GM18868 (cell line): ENCODE data around the gene LOC101059915.
A peak's percentile ranks its signal among the peaks of the same experiment; 100 is the strongest.
"Not testable (repeated sequence)": the region's sequence is repeated elsewhere in the genome, so short reads cannot be mapped to it uniquely, and the experiment has no call there.

Experiments
- ATAC-seq: cut with Tn5 transposase; IDR thresholded peaks from one replicate; pipeline ENCODE4 v1.9.1; 2021; ENCODE audit warnings: mild to moderate bottlenecking, moderate library complexity; ENCODE audit not compliant: unreplicated experiment

LOC101059915 gene

GRCh38 chrX:71671043-71671780 lies 3.9 kb downstream of the LOC101059915 start:
- no peak for ATAC-seq

DNA sequence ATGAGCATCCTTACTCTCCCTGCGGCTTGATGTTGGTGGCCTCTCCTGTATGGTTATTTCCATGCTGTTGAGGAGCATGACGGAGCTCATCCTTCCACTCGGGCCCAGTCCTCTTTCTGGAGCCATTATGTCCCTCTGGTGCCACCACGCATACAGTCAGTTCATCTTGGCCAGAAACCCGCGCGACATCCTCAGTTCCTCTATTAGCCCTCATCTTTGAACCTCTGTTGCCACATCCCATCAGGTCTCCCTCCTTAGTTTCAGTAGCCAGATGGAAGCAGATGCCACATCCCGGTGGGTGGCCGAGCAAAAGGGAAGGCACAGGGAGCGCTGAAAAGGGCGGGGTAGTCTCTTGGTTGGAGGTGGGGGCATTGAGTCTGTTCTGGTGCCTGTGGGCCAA lies 4.6 kb downstream of the LOC101059915 start:
- ATAC-seq, result no peak

DNA sequence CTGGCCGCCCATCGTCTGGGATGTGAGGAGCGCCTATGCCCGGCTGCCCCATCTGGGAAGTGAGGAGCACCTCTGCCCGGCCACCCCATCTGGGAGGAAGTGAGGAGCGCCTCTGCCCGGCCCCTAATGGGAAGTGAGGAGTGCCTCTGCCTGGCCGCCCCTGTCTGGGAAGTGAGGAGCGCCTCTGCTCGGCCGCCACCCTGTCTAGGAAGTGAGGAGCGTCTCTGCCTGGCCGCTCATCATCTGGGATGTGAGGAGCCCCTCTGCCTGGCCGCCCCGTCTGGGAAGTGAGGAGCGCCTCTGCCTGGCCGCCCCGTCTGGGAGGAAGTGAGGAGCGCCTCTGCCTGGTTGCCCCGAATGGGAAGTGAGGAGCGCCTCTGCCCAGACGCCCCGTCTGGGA lies 8.3 kb downstream of the LOC101059915 start:
- not testable (repeated sequence) for ATAC-seq

DNA sequence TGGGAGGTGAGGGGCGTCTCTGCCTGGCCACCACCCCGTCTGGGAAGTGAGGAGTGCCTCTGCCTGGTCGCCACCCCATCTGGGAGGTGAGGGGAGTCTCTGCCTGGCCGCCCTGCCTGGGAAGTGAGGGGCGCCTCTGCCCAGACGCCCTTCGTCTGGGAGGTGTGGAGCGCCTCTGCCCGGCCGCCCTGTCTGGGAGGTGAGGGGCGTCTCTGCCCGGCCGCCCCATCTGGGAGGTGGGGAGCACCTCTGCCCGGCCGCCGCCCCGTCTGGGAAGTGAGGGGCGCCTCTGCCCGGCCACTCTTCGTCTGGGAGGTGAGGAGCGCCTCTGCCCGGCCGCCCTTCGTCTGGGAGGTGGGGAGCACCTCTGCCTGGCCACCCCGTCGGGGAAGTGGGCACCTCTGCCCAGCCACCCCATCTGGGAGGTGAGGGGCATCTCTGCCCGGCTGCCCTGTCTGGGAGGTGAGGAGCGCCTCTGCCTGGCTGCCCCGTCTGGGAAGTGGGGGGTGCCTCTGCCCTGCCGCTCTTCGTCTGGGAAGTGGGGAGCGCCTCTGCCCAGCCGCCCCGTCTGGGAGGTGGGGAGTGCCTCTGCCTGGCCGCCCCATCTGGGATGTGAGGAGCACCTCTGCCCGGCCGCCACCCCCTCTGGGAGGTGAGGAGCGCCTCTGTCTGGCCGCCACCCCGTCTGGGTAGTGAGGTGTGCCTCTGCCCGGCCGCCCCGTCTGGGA lies 8.9 kb downstream of the LOC101059915 start:
- not testable (repeated sequence) for ATAC-seq

DNA sequence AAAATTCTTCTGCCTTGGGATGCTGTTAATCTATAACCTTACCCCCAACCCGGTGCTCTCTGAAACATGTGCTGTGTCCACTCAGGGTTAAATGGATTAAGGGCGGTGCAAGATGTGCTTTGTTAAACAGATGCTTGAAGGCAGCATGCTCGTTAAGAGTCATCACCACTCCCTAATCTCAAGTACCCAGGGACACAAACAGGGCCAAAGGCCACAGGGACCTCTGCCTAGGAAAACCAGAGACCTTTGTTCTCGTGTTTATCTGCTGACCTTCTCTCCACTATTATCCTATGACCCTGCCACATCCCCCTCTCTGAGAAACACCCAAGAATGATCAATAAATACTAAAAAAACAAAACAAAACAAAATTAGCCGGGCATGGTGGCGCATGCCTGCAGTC lies 9.8 kb downstream of the LOC101059915 start:
- not testable (repeated sequence) for ATAC-seq

- no peak for ATAC-seq
These were observed 12.3 kb downstream of the LOC101059915 start for GRCh38 chrX:71679575-71680207.

DNA sequence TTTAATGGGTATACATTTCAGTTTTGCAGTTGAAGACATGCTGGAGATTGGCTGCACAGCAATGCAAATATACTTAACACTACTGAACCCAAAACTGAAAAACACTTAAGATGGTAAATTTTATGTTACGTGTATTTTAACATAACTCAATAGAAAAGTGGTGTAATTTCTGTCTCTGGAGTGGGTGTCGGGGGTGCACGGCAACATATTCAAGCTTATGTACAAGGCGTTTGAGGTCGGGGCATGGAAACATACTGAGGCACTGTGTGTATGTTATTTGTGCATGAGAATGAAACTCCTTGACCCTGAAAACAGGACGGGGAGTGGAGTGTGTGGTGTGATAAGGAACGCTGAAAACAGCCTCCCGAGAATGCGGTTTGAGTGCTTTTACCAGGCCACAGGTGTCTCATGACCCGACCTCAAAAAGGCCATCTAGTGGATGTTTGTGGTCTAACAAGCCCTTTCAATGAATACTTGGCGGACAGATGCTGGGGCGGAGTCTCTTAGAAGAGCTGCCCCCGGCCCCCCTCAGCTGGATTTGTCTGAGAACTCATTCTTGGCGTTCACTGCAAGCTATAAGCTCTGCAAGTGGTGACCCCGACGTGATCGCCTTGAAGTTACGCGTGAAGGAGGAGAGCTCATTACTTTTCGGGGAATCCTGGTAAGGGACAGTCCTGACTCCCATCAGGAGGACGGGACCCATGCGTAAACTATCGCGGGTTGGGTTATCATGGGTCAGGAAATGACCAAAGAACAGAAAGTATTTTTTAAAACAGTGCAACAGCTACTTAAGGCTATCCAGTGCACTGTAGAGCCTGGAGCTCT lies 29.5 kb downstream of the LOC101059915 start:
- peak; percentile 73 for ATAC-seq

- peak; percentile 34 for ATAC-seq
These were observed 30.3 kb downstream of the LOC101059915 start for GRCh38 chrX:71697466-71698298.

- not testable (repeated sequence) for ATAC-seq
These were observed 31.1 kb downstream of the LOC101059915 start for GRCh38 chrX:71698299-71699022.

- ATAC-seq, result not testable (repeated sequence)
These were observed 31.6 kb downstream of the LOC101059915 start for GRCh38 chrX:71699023-71699344.

DNA sequence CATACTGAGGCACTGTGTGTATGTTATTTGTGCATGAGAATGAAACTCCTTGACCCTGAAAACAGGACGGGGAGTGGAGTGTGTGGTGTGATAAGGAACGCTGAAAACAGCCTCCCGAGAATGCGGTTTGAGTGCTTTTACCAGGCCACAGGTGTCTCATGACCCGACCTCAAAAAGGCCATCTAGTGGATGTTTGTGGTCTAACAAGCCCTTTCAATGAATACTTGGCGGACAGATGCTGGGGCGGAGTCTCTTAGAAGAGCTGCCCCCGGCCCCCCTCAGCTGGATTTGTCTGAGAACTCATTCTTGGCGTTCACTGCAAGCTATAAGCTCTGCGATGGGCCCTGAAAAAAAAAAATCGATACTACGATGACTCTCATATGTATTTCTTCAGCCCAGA lies 35.5 kb downstream of the LOC101059915 start:
- ATAC-seq, result peak; percentile 50

GRCh38 chrX:71714064-71714463 lies 46.7 kb downstream of the LOC101059915 start:
- not testable (repeated sequence) for ATAC-seq

DNA sequence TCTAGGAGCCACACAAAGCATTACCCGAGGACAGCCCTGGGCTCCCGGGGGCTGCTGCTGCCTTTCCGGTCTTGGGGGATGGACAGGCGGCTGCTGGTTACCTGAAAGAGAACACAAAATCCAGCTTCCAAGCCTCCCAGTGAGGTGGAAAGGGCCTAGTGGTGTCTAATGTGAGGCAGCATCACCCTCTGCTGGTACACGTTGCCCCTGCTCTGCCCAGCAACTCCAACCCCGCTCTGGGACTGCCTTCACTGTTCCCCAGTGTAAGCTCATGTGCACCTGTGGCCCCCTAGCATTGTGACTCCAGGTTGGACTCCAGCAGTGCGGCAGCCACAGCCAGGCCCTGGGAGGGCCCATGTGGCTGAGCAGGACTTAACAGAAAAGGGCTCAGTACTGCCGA lies 48.2 kb downstream of the LOC101059915 start:
- ATAC-seq, result not testable (repeated sequence)

DNA sequence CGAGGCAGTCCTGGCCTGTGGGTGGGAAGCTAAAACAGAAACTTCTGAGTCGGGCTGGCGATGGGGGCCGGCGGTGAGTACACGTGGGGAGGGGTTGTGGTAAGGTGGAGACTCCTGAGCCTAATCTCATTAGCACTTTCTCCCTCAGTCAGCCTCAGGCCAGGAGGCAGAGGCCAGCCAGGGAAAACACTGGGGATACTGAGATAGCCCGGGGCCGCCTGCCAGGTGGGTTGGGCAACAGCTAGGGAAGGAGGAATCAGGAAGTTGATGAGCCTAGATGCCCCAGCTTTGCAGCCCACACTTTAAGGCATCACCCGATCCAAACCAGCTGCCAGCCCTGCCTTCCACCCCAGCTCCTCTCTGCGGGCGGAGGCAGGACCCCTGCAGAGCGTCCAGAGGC lies 49.0 kb downstream of the LOC101059915 start:
- ATAC-seq, result not testable (repeated sequence)

DNA sequence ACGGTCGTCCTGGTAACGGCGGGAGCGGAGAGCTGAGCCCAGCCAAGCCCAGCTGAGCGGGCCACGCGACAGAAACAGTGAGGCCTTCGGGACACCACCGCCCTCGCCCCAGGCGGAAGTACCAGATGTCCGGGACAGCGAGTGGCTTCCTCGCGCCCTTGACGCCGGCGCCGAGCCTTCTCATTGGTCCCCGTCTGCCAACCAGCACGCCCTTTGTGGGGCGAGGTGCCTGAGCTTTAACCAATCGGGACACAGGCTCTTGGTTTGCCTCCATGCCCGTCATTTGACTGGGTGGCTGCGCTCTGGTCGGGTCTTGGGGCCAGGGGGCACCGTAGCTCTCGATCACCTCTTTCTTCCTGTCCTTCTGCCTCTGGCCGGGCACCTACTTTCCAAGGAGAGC lies 50.8 kb downstream of the LOC101059915 start, which contains the start of gene CXorf49:
Gene CXorf49, minus strand, starts transcription at position 101 of the 400 bp plus-strand sequence. CDS start 134 bp downstream, outside the sequence.
- not testable (repeated sequence) for ATAC-seq

GRCh38 chrX:71719195-71719594 lies 51.8 kb downstream of the LOC101059915 start:
- ATAC-seq, result not testable (repeated sequence)

GRCh38 chrX:71720289-71720886 lies 53.0 kb downstream of the LOC101059915 start:
- not testable (repeated sequence) for ATAC-seq
